Keratinocyte (primary cell): Measurements from ENCODE around the gene WDR5. TPM values are rescaled to one million over a fixed set of nuclear protein-coding genes. Genes with fewer than 3 reads are reported as not detected.

Experiments
- DNase-seq: peaks from one replicate; pipeline ENCODE4 v3.0.0-alpha.2; 2011; ENCODE audit warnings: low read depth, missing footprints, low spot score
- FAIRE-seq: peaks from 2 replicates; lab custom pipeline; 2011; peaks lifted over from hg19 to GRCh38; lab: Jason Lieb, UNC
- H2AFZ ChIP-seq: 2 replicates; pipeline ENCODE4 v1.6.0; 2012; ENCODE audit warnings: low read length, control low read depth, inconsistent platforms; ENCODE audit not compliant: control insufficient read depth
- H3K27ac ChIP-seq: 2 replicates; pipeline ENCODE4 v1.5.1; 2011; ENCODE audit warnings: low read length; ENCODE audit not compliant: control insufficient read depth, insufficient read depth
- H3K27me3 ChIP-seq: 3 replicates; pipeline ENCODE4 v1.6.0; 2011; ENCODE audit warnings: low read length; ENCODE audit not compliant: control insufficient read depth, insufficient read depth; ENCODE audit errors: extremely low read depth
- H3K36me3 ChIP-seq, 2 experiments: 2 replicates in 1 of 2; 3 replicates in 1 of 2; pipeline ENCODE4 v1.5.1; 2011; ENCODE audit warnings: low read length in 2 of 2, mild to moderate bottlenecking in 1 of 2; ENCODE audit not compliant: control insufficient read depth in 2 of 2, insufficient read depth in 2 of 2; ENCODE audit errors: extremely low read depth in 1 of 2
- H3K4me1 ChIP-seq: 3 replicates; pipeline ENCODE4 v1.5.1; 2011; ENCODE audit warnings: low read length; ENCODE audit not compliant: control insufficient read depth, insufficient read depth; ENCODE audit errors: extremely low read depth
- H3K4me2 ChIP-seq: 3 replicates; pipeline ENCODE4 v1.6.0; 2011; ENCODE audit warnings: low read depth, low read length; ENCODE audit not compliant: control insufficient read depth, insufficient read depth; ENCODE audit errors: extremely low read depth
- H3K4me3 ChIP-seq, 3 experiments: fragments of 200-600 bp in 1 of 3; sonication (generic) in 1 of 3; 2 replicates in 2 of 3; 3 replicates in 1 of 3; pipeline ENCODE4 v1.5.1; 2011 to 2016; ENCODE audit warnings: low read length in 3 of 3, mild to moderate bottlenecking in 3 of 3, control low read depth in 2 of 3, inconsistent platforms in 1 of 3, low read depth in 1 of 3, mixed read lengths in 1 of 3, mixed run types in 1 of 3, moderate library complexity in 1 of 3; ENCODE audit not compliant: control insufficient read depth in 2 of 3, insufficient read depth in 2 of 3; ENCODE audit errors: extremely low read depth in 1 of 3
- H3K79me2 ChIP-seq: 2 replicates; pipeline ENCODE4 v1.6.0; 2012; ENCODE audit warnings: low read length; ENCODE audit not compliant: control insufficient read depth, insufficient read depth
- H3K9ac ChIP-seq: 3 replicates; pipeline ENCODE4 v1.6.0; 2011; ENCODE audit warnings: low read length; ENCODE audit not compliant: control insufficient read depth, insufficient read depth; ENCODE audit errors: extremely low read depth
- H3K9me1 ChIP-seq: 3 replicates; pipeline ENCODE4 v1.6.0; 2011; ENCODE audit warnings: low read length; ENCODE audit not compliant: control insufficient read depth, insufficient read depth; ENCODE audit errors: extremely low read depth
- H3K9me3 ChIP-seq: 2 replicates; pipeline ENCODE4 v1.5.1; 2012; ENCODE audit warnings: low read depth, low read length; ENCODE audit not compliant: control insufficient read depth
- H4K20me1 ChIP-seq: 3 replicates; pipeline ENCODE4 v1.6.0; 2011; ENCODE audit warnings: low read length; ENCODE audit not compliant: control insufficient read depth, insufficient read depth; ENCODE audit errors: extremely low read depth
- CTCF ChIP-seq, 3 experiments: IDR thresholded peaks in 1 of 3; conservative IDR thresholded peaks in 1 of 3; optimal IDR thresholded peaks in 1 of 3; 2 replicates in 2 of 3; 3 replicates in 1 of 3; pipeline versions ENCODE3 to v1.5.1; 2011; ENCODE audit warnings: low read length in 3 of 3, mild to moderate bottlenecking in 3 of 3, moderate library complexity in 2 of 3, control low read depth in 1 of 3, inconsistent platforms in 1 of 3; ENCODE audit not compliant: insufficient read depth in 2 of 3; ENCODE audit errors: extremely low read depth in 1 of 3
- EZH2 ChIP-seq: IDR thresholded peaks from one replicate; pipeline ENCODE4 v1.6.1; 2012; ENCODE audit warnings: inconsistent platforms, mild to moderate bottlenecking, low read length, moderate library complexity
- dilution Hi-C: fragments of 300-500 bp; cut with MboI; formaldehyde crosslinking; loops from one replicate; pipeline ENCODE4 v1.7.0; 2020; ENCODE audit warnings: low sequenced_read_pairs; ENCODE audit not compliant: extremely low pct_ligation_motif_present
- polyA plus RNA-seq, 5 experiments: library from polyadenylated mRNA; depleted of rRNA in 3 of 5; stranded (reverse) in 3 of 5; stranded (forward) in 1 of 5; unstranded in 1 of 5; fragments of >200 nt; gene quantifications; 1 replicate in 1 of 5; 2 replicates in 3 of 5; 3 replicates in 1 of 5; pipeline versions ENCODE4 v1.2.1 to v1.2.3, GENCODE V29; 2011 to 2012; ENCODE audit warnings: missing spikeins in 2 of 5, low read depth in 1 of 5, low replicate concordance in 1 of 5

WDR5 gene
- polyA plus RNA-seq, 1 donor (not counting 4 experiments of a cell fraction or from before 2014, with no cell fraction given), result 31.2 TPM

- Histone ChIP-seq H3K27ac (no peak overlapping the region), H3K9me3 (no peaks in the 10 kb centered on the region), H3K4me1 (peaks cover 16% of the 10 kb centered on the region), H3K4me3 (no peak overlapping the region), H3K4me2 (no peak overlapping the region), H3K36me3 (no peaks in the 10 kb centered on the region), H3K27me3 (no peaks in the 10 kb centered on the region), H3K79me2 (peaks cover 4% of the 10 kb centered on the region), H2AFZ (no peak overlapping the region), H3K9me1 (no peaks in the 10 kb centered on the region), H4K20me1 (no peaks in the 10 kb centered on the region), H3K9ac (no peak overlapping the region)
- dilution Hi-C loops, result no loop called here
- DNase-seq (no peak), FAIRE-seq (no peak)
- TF ChIP-seq EZH2 (no peak), CTCF (optimal IDR thresholded peaks at IDR 0.05 in 1 of 3, IDR thresholded peaks at IDR 0.05 in 1 of 3, conservative IDR thresholded peaks at IDR 0.05 in 1 of 3; ENCODE audit: extremely low read depth in 1 of 3, insufficient read depth in 2 of 3, low read length in 3 of 3) (no peak)
Measured at GRCh38 chr9:134131471-134132207, 4.2 kb upstream of the WDR5 start.

- H3K4me3 ChIP-seq, result no peak overlapping the region
- no peaks in the 10 kb centered on the region for H3K9me3 ChIP-seq
- H3K4me2 ChIP-seq, result no peak overlapping the region
- H3K9me1 ChIP-seq, result no peaks in the 10 kb centered on the region
- H3K27ac ChIP-seq, result no peak overlapping the region
- peaks cover 11% of the 10 kb centered on the region for H3K79me2 ChIP-seq
- no peaks in the 10 kb centered on the region for H4K20me1 ChIP-seq
- dilution Hi-C loops, result no loop called here
- DNase-seq (no peak), FAIRE-seq (no peak)
- no peaks in the 10 kb centered on the region for H3K27me3 ChIP-seq
- no peak overlapping the region for H3K9ac ChIP-seq
- peaks cover 22% of the 10 kb centered on the region for H3K4me1 ChIP-seq
- H2AFZ ChIP-seq, result no peak overlapping the region
- H3K36me3 ChIP-seq, result no peaks in the 10 kb centered on the region
- TF ChIP-seq EZH2 (no peak), CTCF (optimal IDR thresholded peaks at IDR 0.05 in 1 of 3, IDR thresholded peaks at IDR 0.05 in 1 of 3, conservative IDR thresholded peaks at IDR 0.05 in 1 of 3; ENCODE audit: extremely low read depth in 1 of 3, insufficient read depth in 2 of 3, low read length in 3 of 3) (no peak)
Measured at GRCh38 chr9:134132208-134132870, 3.5 kb upstream of the WDR5 start.
